HepG2 (cell line): Measurements from ENCODE around the gene EXOC3L2. TPM values are rescaled to one million over a fixed set of nuclear protein-coding genes. Genes with fewer than 3 reads are reported as not detected.
A peak's percentile ranks its signal among the peaks of the same experiment; 100 is the strongest.

ENCODE experiments used
- BHLHE40 ChIP-seq: IDR thresholded peaks from 2 replicates; pipeline ENCODE4 v1.6.1; 2011; ENCODE audit warnings: low read length, improper control_type of control experiment
- CEBPB ChIP-seq: IDR thresholded peaks from 2 replicates; pipeline ENCODE4 v1.6.1; 2011; ENCODE audit warnings: low read depth, low read length, improper control_type of control experiment, borderline replicate concordance
- ELF1 ChIP-seq: sonication (generic); formaldehyde crosslinking; IDR thresholded peaks from 2 replicates; pipeline ENCODE4 v1.4.0; 2020; ENCODE audit warnings: missing genetic modification reagents
- MED1 ChIP-seq: sonication (generic); formaldehyde crosslinking; IDR thresholded peaks from 2 replicates; pipeline ENCODE4 v1.4.0; 2020; ENCODE audit warnings: missing genetic modification reagents
- NONO ChIP-seq, 2 experiments: fragments of 450-650 bp in 1 of 2; sonication (generic) in 1 of 2; formaldehyde crosslinking in 1 of 2; IDR thresholded peaks in 1 of 2; conservative IDR thresholded peaks in 1 of 2; 2 replicates each; pipeline versions ENCODE4 v1.6.1 to v1.8.0; 2017 to 2022; ENCODE audit warnings: mild to moderate bottlenecking in 1 of 2, missing genetic modification reagents in 1 of 2, moderate library complexity in 1 of 2
- PPARG ChIP-seq: conservative IDR thresholded peaks from 2 replicates; pipeline ENCODE4 v1.6.1; 2016; ENCODE audit warnings: missing biosample characterization, missing genetic modification reagents
- RNF2 ChIP-seq: fragments of 450-650 bp; conservative IDR thresholded peaks from 2 replicates; pipeline ENCODE4 v1.6.1; 2016; ENCODE audit warnings: low read depth
- SOX5 ChIP-seq: IDR thresholded peaks from 2 replicates; pipeline ENCODE4 v1.6.1; 2016; ENCODE audit warnings: borderline replicate concordance
- SP140L ChIP-seq: sonication (generic); formaldehyde crosslinking; IDR thresholded peaks from 2 replicates; pipeline ENCODE4 v1.4.0; 2020; ENCODE audit warnings: missing genetic modification reagents, borderline replicate concordance
- TBX2 ChIP-seq: sonication (generic); formaldehyde crosslinking; IDR thresholded peaks from 2 replicates; pipeline ENCODE4 v1.5.0; 2020; ENCODE audit warnings: missing genetic modification reagents, mild to moderate bottlenecking, borderline replicate concordance
- TGIF2 ChIP-seq: IDR thresholded peaks from 2 replicates; pipeline ENCODE4 v1.6.1; 2016; ENCODE audit warnings: control low read depth, missing compliant biosample characterization
- YY1 ChIP-seq: IDR thresholded peaks from 2 replicates; pipeline ENCODE4 v1.6.1; 2011; ENCODE audit warnings: low read length, low read depth, moderate library complexity, mild to moderate bottlenecking; ENCODE audit not compliant: insufficient read depth, insufficient replicate concordance
- ZMYM4 ChIP-seq: sonication (generic); formaldehyde crosslinking; IDR thresholded peaks from 2 replicates; pipeline ENCODE4 v1.8.1; 2023; ENCODE audit warnings: mild to moderate bottlenecking, missing genetic modification reagents
- ZNF205 ChIP-seq: IDR thresholded peaks from 2 replicates; pipeline ENCODE4 v1.6.1; 2018; ENCODE audit warnings: missing biosample characterization, missing genetic modification reagents
- ZNF282 ChIP-seq: fragments of 450-650 bp; IDR thresholded peaks from 2 replicates; pipeline ENCODE4 v1.6.1; 2018; ENCODE audit not compliant: partially characterized antibody
- ZNF75D ChIP-seq: sonication (generic); formaldehyde crosslinking; IDR thresholded peaks from 2 replicates; pipeline ENCODE4 v1.8.1; 2023; ENCODE audit warnings: missing genetic modification reagents, mild to moderate bottlenecking, borderline replicate concordance
- polyA plus RNA-seq, 8 experiments: library from polyadenylated mRNA; depleted of rRNA in 3 of 8; stranded (reverse) in 7 of 8; unstranded in 1 of 8; fragments of >200 nt; fragmentation: Illumina TruSeq in 4 of 8; extraction: Trizol in 4 of 8; gene quantifications; 2 replicates each; pipeline versions ENCODE4 v1.2.1 to v1.2.3, GENCODE V29; 2011 to 2016; ENCODE audit warnings: low read depth in 4 of 8, missing spikeins in 1 of 8, mixed read lengths in 1 of 8; ENCODE audit not compliant: insufficient read depth in 1 of 8
- total RNA-seq, 5 experiments: library from RNA; depleted of rRNA; stranded (reverse); fragments of >200 nt; fragmentation: Illumina TruSeq; extraction: Trizol; gene quantifications; 2 replicates each; pipeline ENCODE4 v1.2.3, GENCODE V29; 2016; ENCODE audit warnings: low read depth in 1 of 5
- TF ChIP-seq, protein P1 (sequence below): sonication (generic); formaldehyde crosslinking; IDR thresholded peaks from 2 replicates; pipeline ENCODE4 v1.5.0; 2020; ENCODE audit warnings: mild to moderate bottlenecking, missing genetic modification reagents
- TF ChIP-seq, protein P2 (sequence below): sonication (generic); formaldehyde crosslinking; IDR thresholded peaks from 2 replicates; pipeline ENCODE4 v1.4.0; 2020; ENCODE audit warnings: missing genetic modification reagents, borderline replicate concordance
- TF ChIP-seq, protein P3 (sequence below): sonication (generic); formaldehyde crosslinking; IDR thresholded peaks from 2 replicates; pipeline ENCODE4 v1.4.0; 2020; ENCODE audit warnings: missing genetic modification reagents

Gene EXOC3L2
- total and polyA plus RNA-seq, 2 of the 13 experiments (the other 11 are each of a cell fraction or from before 2014, with no cell fraction given) = 0.21 TPM; not detected in 1

DNA sequence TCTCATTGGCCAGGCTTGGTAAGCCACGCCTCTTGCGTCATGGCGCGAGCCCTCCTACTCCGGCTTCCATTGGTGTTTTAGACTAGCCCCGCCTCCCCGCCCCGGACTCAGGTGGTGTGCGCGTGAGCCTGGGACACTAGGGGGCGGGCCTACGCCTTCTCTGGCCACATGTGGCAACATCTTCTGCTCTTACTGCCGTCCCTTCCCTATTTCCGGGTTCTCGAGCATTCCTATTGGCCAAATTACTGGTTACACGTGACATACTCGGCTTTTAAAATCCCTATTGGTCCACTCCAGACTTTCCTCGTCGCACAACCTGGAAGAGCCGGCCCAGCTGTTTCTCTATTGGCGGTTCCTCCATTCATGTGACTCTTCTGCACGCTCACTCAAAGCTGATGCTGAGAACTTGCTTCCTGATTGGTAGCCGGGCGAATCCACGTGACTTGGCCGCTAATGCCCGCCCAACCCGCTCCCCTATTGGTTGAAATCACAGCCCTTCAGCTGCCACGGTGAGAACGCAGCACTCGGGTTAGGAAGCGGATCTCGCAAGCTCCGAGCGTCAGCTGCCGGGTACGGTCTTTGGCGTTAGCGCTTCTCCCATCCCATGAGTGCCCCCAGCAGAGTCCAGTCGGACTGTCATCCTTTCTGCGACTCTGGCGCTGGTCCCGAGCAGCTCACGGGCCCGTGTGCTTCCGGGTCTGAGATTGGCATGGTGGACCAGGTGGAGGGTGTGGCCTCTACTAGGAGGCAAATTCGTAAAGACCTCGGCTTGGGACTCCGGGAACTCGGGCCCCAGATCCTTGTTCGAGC is 66.7 kb downstream of the EXOC3L2 start, which contains the start of gene BLOC1S3 (continued):
- TF ChIP-seq NONO (IDR thresholded peaks at IDR 0.05) (no peak), NONO (CRISPR knock-in tag; conservative IDR thresholded peaks at IDR 0.05) (0 out of 2 replicates have a peak, but pooled peaks have one; percentile 7), ELF1 (peak; percentile 97), PPARG (CRISPR knock-in tag) (no peak), MED1 (CRISPR knock-in tag) (peak; percentile 15; the same call in 1 of the 2 replicates), TBX2 (0 out of 2 replicates have a peak, but pooled peaks have one; percentile 5), ZNF75D (no peak), ZNF282 (no peak), BHLHE40 (peak; percentile 73), YY1 (peak; percentile 47), ZNF205 (no peak; the same call in 1 of the 2 replicates), TGIF2 (CRISPR knock-in tag) (peak; percentile 86; the same call in 1 of the 2 replicates), CEBPB (peak; percentile 95), SP140L (CRISPR knock-in tag) (no peak), RNF2 (0 out of 2 replicates have a peak, but pooled peaks have one; percentile 18), SOX5 (CRISPR knock-in tag) (0 out of 2 replicates have a peak, but pooled peaks have one; percentile 35), ZMYM4 (CRISPR knock-in tag) (peak; percentile 22; the same call in 1 of the 2 replicates)
- TF ChIP-seq, protein P1, sequence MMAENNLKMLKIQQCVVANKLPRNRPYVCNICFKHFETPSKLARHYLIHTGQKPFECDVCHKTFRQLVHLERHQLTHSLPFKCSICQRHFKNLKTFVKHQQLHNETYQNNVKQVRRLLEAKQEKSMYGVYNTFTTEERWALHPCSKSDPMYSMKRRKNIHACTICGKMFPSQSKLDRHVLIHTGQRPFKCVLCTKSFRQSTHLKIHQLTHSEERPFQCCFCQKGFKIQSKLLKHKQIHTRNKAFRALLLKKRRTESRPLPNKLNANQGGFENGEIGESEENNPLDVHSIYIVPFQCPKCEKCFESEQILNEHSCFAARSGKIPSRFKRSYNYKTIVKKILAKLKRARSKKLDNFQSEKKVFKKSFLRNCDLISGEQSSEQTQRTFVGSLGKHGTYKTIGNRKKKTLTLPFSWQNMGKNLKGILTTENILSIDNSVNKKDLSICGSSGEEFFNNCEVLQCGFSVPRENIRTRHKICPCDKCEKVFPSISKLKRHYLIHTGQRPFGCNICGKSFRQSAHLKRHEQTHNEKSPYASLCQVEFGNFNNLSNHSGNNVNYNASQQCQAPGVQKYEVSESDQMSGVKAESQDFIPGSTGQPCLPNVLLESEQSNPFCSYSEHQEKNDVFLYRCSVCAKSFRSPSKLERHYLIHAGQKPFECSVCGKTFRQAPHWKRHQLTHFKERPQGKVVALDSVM (CRISPR knock-in tag) = peak; percentile 55
- TF ChIP-seq, protein P2, sequence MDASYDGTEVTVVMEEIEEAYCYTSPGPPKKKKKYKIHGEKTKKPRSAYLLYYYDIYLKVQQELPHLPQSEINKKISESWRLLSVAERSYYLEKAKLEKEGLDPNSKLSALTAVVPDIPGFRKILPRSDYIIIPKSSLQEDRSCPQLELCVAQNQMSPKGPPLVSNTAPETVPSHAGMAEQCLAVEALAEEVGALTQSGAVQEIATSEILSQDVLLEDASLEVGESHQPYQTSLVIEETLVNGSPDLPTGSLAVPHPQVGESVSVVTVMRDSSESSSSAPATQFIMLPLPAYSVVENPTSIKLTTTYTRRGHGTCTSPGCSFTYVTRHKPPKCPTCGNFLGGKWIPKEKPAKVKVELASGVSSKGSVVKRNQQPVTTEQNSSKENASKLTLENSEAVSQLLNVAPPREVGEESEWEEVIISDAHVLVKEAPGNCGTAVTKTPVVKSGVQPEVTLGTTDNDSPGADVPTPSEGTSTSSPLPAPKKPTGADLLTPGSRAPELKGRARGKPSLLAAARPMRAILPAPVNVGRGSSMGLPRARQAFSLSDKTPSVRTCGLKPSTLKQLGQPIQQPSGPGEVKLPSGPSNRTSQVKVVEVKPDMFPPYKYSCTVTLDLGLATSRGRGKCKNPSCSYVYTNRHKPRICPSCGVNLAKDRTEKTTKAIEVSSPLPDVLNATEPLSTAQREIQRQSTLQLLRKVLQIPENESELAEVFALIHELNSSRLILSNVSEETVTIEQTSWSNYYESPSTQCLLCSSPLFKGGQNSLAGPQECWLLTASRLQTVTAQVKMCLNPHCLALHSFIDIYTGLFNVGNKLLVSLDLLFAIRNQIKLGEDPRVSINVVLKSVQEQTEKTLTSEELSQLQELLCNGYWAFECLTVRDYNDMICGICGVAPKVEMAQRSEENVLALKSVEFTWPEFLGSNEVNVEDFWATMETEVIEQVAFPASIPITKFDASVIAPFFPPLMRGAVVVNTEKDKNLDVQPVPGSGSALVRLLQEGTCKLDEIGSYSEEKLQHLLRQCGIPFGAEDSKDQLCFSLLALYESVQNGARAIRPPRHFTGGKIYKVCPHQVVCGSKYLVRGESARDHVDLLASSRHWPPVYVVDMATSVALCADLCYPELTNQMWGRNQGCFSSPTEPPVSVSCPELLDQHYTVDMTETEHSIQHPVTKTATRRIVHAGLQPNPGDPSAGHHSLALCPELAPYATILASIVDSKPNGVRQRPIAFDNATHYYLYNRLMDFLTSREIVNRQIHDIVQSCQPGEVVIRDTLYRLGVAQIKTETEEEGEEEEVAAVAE = peak; percentile 57; the same call in 1 of the 2 replicates
- TF ChIP-seq, protein P3, sequence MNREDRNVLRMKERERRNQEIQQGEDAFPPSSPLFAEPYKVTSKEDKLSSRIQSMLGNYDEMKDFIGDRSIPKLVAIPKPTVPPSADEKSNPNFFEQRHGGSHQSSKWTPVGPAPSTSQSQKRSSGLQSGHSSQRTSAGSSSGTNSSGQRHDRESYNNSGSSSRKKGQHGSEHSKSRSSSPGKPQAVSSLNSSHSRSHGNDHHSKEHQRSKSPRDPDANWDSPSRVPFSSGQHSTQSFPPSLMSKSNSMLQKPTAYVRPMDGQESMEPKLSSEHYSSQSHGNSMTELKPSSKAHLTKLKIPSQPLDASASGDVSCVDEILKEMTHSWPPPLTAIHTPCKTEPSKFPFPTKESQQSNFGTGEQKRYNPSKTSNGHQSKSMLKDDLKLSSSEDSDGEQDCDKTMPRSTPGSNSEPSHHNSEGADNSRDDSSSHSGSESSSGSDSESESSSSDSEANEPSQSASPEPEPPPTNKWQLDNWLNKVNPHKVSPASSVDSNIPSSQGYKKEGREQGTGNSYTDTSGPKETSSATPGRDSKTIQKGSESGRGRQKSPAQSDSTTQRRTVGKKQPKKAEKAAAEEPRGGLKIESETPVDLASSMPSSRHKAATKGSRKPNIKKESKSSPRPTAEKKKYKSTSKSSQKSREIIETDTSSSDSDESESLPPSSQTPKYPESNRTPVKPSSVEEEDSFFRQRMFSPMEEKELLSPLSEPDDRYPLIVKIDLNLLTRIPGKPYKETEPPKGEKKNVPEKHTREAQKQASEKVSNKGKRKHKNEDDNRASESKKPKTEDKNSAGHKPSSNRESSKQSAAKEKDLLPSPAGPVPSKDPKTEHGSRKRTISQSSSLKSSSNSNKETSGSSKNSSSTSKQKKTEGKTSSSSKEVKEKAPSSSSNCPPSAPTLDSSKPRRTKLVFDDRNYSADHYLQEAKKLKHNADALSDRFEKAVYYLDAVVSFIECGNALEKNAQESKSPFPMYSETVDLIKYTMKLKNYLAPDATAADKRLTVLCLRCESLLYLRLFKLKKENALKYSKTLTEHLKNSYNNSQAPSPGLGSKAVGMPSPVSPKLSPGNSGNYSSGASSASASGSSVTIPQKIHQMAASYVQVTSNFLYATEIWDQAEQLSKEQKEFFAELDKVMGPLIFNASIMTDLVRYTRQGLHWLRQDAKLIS = no peak
